Esophagus muscularis mucosa (tissue), 3 donors: ENCODE results near the gene PROSER3.

Experiments used
- CTCF ChIP-seq, 3 experiments: fragments of 200-600 bp in 2 of 3; fragments of 450-650 bp in 1 of 3; sonication (generic) in 2 of 3; IDR thresholded peaks; one replicate each; pipeline ENCODE4 v1.5.1; 2017 to 2019; ENCODE audit warnings: antibody characterized with exemption in 3 of 3, mild to moderate bottlenecking in 2 of 3, moderate library complexity in 1 of 3
- POLR2AphosphoS5 ChIP-seq, 2 donors: sonication (generic); formaldehyde crosslinking; IDR thresholded peaks; one replicate each; pipeline ENCODE4 v1.6.1; 2017; ENCODE audit warnings: antibody characterized with exemption in 2 of 2

DNA sequence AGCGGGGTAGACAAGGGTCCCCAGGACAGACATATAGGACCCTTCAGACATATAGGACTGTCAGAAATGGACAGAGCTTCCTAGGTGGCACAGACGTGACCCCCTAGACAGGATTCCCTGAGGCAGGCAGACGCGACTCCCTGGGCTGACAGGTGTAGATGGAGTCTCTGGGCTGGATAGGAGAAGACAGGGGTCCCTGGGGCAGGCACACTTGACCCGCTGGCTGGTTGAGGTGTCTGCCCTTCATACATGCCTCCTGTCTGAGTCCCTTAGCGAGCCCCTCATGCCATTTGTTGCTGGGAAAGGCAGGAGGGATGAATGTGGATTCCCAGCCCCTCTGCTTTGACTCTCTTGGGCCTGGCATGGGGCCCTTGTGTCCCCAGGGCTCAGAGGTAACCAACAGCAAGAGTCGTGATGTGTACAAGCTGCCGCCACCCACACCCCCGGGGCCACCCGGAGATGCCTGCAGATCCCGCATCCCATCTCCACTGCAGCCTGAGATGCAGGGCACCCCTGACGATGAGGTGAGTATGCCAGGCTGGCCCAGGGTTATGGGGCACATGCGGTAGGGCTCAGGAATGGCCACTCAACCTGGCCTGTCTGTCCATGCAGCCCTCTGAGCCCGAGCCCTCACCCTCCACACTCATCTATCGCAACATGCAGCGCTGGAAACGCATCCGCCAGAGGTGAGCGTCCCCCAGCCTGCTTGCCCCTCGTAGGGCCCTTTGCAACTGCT is 4.2 kb upstream of the PROSER3 start:
- no peak for TF ChIP-seq CTCF (IDR thresholded peaks at IDR 0.05)
- no peak for TF ChIP-seq POLR2AphosphoS5 (IDR thresholded peaks at IDR 0.05)
